ENCODE results near the gene SPAG16.

The SPAG16 gene

DNA sequence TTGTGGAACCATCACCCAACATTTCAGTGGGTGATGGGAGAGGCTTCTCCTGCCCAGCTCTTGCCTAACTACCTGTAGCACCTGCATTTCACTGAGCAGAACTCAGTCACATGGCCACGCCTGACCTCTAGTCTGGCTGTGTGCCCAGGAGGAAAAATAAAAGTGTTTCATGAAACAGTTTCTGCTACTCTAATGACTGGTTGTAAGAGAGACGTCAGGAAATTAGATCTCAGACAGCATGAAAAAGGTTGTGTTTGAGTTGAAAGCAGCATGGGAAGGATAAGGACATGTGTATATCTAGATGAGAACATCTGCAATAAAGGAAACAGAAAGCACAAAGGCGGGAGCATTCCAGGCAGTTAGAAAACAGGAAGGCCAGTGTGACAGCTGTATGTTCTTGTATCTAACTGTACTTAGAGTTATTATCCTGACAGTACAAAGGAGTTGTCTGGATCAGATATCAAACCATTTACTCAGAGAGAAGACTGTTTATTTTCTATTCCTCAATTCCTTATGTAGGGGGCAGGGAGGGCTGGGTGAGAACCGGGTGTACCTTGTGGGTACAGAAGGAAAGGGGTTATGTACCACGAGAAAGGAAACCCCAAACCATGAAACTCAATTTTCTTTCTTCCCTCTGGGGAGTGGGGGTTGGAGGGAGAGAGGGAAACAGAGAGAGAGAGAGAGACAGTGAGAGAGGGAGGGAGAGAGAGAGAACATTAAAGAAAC is 819.2 kb downstream of the SPAG16 start:
- no peak for ATAC-seq

DNA sequence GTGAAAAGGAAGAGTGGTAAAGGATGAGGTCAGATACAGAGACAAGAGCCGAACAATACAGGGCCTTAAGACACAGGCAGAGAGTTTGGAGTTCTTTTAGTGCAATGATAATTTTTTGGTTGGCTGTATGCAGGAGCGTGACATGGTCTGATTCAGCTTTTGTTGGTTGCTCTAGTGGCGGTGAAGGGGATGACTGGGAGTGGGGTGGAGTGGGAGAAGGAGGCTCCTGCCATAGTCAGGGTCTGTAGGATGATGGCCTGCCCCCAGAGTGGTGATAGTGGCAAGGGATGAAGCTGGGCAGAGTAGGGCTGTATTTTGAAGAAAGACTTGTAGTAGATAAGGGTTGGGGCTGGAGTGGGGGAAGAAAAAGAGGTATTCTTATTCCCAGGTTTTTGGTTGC is 820.0 kb downstream of the SPAG16 start:
- ATAC-seq: no peak

DNA sequence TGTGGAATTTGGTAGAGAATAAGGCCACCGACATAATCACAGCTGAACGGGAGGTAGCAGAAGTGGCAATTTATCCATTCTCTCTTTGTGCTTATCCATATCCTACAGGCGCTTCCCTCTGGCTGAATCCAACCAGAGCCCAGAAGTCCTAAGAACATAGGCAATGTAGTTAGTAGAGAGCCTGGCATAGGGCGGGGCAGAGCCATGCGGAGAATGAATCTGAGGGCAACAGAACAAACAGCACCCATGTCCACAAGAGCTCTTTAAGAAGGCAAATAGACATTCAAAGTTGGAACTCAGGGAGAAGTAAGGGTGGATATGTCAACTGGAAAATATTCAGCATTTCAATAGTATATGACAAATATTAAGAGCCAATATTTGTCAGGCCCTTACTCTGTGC is 820.7 kb downstream of the SPAG16 start:
- no peak for ATAC-seq

DNA sequence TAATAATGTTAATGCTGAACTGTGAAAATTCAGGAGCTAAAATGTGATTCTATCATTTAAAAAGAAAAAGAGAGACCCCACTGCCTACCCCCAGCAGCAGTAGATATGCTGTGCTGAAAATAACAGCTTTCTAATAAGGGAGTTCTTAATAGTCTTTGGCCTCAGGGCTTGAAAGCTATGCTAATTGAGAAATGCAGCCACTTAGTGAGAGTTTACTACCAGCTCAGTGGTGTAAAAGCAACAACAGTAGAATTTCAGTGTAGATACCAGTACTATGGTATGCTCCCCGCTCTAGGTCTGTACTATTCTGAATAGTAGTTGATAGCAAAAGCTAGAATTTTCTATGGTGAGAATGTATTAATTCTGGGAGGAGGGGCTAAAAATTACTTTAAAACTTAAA is 823.5 kb downstream of the SPAG16 start:
- ATAC-seq: no peak

DNA sequence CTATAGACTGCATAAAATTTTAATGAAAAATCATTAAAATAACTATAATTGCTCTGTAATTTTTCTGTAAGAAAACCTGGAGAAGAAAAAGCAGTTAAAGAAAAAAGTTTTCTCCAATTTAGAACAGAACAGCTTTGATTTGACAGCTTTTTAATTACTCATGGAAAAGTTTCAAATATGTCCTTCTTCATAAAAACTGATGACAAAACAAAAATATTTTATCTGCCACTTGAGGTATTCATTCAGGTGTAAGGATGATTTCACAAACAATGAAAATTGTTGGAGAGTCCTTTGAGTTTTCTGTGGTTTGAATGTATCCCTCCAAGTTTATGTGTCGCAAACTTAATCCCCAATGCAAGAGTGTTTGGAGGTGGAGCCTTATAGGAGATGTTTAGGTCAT is 824.3 kb downstream of the SPAG16 start:
- no peak for ATAC-seq

DNA sequence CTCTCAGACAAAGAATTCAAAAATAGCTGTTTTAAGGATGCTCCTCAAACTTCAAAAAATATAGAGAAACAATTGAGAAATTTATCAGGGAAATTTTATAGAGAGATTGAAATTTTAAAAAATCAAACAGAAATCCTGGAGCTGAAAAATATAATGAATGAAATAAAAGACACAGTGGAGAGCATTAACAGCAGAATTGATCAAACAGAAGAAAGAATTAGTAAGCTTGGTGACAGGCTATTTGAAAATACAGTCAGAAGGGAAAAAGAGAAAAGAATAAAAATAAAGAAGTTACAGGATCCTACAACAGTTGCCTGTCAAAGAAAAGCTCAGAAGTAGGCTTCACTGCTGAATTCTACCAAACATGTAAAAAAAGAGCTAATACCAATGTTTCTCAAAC is 832.8 kb downstream of the SPAG16 start:
- ATAC-seq: no peak

DNA sequence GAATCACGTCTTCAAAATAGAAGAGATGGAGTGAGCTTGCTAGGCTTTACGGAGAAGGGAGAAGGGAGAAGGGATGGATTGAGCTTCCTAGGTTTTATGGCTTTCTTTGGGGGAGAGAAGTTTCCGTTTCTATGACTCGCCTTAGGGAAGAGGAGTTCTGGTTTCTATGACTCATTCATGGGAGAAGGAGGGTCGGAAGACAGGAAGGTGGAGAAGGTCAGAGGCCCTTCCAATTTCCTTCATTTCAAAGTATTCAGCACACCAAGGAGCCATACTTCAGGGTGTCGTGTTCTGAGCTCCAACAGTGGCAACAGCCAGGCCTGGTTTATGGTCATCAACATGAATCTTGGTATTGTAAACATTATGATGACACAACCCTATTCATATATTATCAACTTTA is 841.9 kb downstream of the SPAG16 start:
- no peak for ATAC-seq

DNA sequence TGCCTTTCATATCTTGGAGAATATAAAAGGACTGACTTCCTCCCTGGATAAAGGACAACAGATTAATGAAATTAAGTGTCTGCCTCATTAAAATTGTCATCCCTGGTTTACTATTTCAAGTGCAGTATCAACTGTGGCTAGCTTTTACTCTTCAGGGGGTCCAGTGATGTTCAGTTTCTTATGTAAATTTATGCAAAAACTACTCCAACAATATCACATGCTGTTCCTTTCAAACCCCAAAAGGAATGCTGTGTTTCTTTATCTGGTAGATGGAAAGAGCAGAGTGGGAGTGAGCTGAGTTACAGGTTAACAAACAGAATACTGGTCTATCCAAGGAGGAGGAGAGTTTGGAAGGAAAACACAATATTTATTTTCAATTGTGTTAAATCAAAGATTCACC is 842.9 kb downstream of the SPAG16 start:
- no peak for ATAC-seq

DNA sequence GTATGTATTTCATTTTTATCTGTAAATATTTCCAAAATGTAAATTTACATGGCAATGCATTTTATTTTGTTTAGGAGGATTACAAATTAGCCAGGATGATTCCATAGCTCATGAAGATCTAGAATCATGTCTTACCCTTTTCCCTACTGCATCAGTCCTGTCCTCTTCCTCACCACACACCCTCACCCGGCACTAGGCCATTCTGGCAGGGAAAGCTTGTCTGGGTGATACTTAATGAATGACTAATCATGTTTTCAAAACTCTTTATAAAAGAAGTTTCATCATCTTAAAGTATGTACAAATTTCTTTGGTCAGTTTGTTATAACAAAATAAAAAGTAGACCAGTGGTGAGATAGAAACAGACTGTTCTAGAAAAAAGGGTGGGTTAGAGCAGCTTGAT is 843.3 kb downstream of the SPAG16 start:
- no peak for ATAC-seq

DNA sequence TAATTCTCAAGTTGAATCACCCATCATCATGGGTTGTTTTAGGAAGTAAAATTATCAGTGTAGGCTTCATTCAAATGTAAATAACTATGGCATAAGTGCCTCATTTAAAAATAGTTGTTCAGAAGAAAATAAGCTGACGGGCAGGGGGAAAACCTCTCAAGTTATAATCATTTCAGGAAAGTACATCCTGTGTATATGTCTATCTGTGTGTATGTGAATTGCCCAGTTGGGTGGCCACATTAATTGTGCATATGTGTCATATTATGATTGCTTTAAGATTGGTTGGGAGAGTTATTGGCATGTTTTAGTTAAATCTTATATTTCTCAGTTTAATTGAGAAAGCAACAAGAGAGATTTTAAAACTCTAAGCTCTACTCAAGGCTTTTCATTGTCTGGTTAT is 843.8 kb downstream of the SPAG16 start:
- no peak for ATAC-seq

DNA sequence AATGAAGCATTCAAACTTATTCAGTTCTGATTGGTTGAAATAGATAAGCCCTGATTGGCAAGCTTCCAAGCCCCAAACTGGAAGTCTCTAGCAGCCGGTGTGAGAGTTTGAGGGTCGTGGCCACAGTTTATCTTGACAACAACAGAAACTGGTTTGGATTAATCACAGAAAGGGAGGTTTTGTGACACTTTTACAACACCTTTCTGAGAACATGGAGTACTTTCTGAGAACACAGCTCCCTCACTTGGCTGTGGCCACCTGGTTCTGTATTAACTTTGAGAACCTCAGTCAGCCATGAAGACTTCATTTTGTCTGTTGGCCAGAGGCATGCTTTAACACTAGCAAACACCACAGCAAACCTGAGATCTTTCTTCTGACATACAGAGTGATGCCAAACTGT is 845.9 kb downstream of the SPAG16 start:
- no peak for ATAC-seq

DNA sequence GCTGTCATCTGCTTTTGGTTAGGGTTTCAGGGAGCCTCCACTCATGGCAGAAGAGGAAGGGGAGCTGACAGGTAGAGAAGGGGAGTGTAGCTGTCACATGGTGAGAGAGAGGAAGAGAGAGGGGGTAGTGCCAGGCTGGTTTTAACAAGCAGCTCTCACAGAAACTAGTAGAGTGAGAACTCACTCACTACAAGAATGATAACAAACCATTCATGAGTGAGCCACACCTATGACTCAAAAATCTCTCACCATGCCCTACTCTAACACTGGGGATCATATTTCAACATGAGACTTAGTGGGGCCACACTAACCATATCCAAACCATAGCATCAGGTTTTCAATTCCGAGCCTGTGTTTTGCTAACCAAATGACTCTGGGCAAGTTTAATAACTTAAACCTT is 851.7 kb downstream of the SPAG16 start:
- ATAC-seq: no peak

DNA sequence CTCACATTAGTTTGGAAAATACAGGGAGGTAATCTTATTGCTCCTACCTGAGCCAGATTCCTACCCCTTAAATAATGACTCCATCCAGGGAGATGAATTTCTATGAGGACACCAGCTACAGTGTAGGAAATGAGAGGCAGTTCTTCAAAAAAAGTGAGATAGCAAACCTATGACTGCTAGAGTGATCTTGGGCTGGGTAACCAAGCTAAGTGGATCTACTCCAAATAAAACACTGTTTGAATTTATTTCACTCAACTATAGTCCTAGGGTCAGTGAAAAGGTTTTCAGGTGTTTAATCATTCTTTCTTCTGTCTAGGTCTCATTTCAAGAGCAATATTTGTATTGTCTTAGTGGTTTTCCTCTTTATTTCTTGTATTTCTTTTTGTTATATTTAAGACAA is 854.5 kb downstream of the SPAG16 start:
- no peak for ATAC-seq

DNA sequence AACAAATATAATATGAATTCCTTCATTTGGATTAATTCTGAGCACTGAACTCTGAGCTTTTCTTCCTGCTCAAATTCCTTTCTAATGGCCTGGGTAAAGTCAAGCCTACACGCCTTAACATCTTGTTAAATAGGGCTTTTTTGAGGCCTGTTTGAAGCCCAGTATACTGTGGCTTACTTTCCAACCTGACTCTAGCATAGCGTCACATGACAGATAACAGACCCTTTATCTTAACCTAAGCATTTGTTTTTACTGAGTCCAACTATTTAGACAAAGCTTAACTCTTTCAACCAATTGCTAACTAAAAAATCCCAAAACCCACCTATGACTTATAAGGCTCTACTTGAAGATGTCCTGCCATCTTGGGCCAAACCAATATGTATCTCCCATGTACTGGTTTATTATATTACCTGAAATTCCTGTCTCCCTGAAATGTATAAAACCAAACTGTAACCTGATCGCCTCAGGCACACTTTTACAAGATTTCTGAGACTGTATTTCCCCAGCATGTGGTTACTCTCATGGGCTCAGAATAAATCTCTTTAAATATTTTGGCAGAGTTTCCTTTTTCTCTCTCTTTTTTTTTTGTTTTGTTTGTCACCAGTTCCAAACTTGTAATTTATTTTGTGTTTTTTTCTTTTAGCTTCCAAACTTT is 855.5 kb downstream of the SPAG16 start:
- ATAC-seq: no peak

DNA sequence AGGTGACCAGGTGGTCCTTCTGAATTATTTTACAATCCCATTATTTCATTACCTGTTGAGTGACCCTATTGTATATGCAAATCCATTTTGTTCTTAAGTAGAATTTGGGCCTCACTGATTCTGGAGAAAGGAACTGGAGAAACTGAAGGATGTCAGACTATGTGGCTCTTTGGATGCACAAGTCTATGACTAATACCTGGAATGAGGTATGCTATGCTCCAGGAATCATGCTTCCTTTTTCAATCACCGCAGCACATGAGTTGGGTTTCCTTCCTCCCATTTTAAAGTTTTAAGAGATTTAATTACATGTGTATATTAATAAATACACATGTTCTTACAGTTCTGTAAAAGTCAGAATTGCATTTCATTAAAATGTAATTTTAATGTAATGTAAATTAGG is 872.7 kb downstream of the SPAG16 start:
- no peak for ATAC-seq

DNA sequence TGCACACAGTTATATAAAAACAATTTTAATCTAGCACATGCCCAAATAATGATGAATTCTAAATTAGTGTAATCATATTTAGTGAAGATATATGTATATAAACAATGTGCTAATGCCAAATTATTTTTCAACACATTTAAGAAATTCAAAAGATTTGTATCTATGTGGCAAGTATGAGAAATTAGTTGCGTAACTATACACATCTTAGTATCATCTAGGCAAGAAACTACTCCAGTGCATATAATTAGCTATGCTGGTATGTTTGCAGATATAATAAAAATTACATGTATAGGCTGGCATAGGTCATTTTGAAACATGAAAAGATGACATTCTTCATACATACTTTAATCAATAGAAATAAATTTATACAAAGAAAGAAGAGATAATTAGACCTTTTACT is 874.6 kb downstream of the SPAG16 start:
- no peak for ATAC-seq

DNA sequence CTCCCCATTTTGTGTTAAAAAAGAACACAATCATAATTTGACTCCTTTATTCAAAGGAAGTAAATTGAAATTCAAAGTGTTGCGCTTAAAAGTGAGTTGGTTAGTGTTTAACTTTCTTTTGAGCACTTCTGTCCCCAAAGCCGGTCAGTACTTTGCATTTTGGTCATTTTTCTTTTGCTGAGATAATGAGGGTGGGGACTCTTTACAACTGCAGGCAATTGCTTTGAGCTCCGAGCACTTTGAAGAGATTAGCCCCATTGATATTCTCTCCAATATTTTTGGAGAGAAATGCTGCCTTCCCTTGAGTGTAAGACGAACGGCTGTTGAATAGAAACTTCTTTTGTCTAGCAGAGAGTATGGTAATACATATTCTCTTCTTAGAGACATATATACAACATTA is 885.0 kb downstream of the SPAG16 start:
- no peak for ATAC-seq

DNA sequence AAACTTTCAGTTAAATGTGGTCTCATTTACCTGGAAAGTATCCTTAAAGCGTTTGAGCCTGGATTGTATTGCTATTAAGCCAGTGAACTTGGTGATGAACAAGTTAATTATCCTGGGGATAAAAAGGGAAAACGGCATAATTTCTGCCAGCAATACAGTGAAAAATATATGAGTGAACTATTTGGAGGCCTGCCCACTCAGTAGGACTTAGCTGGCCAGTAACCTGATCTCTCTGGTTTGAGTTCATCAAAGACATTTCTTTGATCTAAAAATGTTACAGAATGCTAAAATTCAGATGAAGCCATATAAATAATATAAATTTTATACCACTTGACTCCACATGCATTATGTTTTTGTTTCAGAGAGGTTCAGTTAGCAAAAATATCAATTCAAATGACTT is 885.5 kb downstream of the SPAG16 start:
- no peak for ATAC-seq

DNA sequence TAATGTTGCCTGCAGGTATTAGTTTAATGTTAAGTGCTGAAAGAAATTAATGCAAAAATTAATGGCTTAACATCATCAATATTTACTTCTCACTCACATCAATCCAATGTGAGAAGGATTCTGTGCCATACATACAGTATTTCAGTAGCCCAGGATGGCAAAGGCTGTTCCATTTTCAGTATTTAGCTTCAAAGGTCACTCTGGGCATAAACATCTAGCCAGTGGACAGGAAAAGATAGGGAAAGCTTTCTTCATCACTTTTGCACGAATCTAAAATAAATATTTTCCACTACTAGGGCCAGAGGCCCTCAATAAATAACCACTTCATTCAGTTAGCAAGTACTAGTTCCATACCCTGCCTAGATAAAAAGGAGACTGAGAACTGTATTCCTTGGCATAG is 890.3 kb downstream of the SPAG16 start:
- no peak for ATAC-seq

DNA sequence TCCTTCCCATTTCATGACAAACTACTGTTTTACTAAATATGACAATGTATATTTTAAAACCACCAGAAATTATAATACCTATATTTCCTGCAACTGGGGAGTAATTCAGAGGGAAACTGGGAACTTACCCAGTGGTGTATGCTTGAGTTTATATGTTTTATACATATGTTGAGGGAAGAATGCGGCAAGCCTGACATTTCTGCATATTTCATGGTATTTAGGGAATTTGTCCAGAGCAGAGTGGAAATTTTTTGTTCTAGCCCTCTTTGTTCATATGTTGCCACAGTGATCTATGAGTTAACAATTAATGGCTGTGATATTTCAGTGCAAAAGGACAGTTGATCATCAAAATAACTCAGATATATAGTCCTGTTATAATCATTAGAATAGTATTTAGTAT is 895.8 kb downstream of the SPAG16 start:
- no peak for ATAC-seq

DNA sequence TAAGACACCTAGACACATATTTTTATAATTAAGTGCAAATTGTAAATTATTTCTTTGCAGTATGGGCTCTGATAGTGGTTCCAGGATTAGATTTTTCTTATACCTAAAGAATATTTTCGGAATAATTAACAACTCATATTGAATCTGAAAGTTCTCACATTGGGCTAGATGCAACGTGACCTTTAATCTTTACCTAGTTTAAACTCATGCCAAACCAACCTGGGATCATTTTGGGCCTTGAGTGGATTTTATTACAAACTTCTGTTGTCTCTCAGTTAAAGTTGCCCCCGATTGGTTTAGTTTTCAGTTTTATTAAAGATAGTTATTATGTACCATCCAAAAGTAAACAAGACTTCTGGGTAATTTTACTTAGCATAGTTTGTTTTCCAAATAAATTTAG is 896.4 kb downstream of the SPAG16 start:
- ATAC-seq: no peak

DNA sequence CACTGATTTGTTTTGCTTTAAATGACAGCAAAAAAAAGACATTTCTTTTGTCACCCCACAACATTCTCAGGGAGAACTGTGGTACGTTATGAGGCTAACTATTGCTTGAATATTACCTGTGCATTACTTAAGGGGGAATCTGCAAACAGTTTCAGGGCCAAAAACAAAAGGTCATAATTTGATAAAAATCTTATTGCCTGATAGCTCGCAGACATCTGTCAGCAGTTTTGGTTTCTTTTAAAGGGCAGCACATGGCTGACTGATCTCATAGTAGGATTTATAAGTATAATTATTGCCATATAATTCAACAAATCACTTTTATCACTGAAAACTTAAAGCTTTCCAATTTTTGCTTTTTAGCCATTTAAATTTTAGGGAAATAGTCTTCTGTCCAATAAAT is 900.2 kb downstream of the SPAG16 start:
- no peak for ATAC-seq

DNA sequence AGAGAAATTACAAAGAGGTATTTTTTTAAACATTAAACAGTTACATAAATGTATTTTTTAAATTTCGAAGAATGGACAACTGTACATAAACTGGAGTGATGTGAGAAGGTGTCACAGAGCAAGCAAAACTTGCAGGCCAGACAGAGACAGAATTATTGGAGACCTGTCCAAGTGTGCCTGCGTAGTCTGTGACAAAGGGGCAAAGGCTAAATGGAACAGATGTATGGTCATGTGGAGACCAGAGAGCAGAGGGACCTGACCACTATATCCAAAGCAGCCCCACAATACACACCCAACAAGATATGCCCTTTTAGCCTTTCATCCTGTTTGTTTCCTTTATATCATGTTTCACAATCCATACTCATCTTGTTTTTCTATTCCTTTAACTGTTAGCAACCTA is 901.3 kb downstream of the SPAG16 start:
- no peak for ATAC-seq

DNA sequence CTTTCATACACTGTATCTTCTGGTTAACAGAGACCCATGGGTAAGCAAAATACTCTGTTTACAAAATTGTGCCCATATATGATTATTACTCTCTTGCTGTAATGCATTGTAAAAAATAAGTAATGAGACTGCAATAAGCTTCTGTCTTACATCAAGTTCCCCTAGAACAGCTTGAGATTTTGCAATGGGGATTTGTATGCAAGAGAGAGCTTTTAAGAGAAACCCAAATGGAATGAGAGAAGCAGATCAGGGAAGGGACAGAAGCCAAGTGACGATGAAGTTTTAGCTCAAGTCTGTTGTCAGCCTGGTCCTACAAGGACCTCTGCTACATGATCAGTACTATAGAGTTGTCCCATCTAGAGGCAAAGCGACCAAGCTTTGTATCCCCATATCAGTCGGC is 908.4 kb downstream of the SPAG16 start:
- ATAC-seq: no peak

DNA sequence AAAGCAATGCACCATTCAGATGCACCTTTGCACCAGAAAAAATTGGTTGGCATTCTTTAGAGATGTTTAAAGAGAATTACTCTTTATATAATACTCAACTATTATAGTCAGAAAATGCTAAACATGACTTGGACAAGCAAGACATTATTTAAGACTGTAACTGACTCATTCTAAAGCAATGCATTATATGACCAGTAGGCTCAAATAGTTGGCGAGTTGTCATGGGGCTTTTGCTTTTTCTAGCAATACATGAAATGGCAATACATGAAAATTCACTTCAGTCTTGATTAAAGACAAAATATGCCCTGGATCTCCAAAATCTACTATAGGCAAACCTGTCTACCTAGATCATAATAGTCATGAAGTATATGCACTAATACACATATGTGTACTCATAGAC is 909.7 kb downstream of the SPAG16 start:
- ATAC-seq: no peak

Data from activated CD4-positive, CD25-positive, alpha-beta regulatory T cell treated with anti-CD3 and anti-CD28 coated beads, Interleukin-2, amount 50 U/mL, for 24 hours (primary cell).